PC-9 (cell line): ENCODE measurements around the gene FBH1. TPM values are rescaled to one million over a fixed set of nuclear protein-coding genes. Genes with fewer than 3 reads are reported as not detected.

Experiments
- BruUV-seq: library from RNA; stranded (reverse); fragments of 400-500 nt; replicated peaks from 2 replicates; lab custom pipeline; 2021; lab: Mats Ljungman, UMichigan
- CTCF ChIA-PET: fragments of 300-600 bp; sonication (Branson Sonifier 250); formaldehyde crosslinking; loops from one replicate; lab custom pipeline; 2022; ENCODE audit warnings: antibody characterized with exemption; lab: Charles Lee
- POLR2A ChIA-PET: fragments of 300-600 bp; sonication (Branson Sonifier 250); formaldehyde crosslinking; loops from one replicate; lab custom pipeline; 2022; ENCODE audit warnings: antibody characterized with exemption; ENCODE audit not compliant: unreplicated experiment; lab: Charles Lee
- DNase-seq, 2 experiments: peaks; one replicate each; pipeline versions ENCODE4 v3.0.0 to v3.0.0-alpha.2; 2015 to 2022; ENCODE audit warnings: mixed read lengths in 1 of 2
- H2AFZ ChIP-seq: fragments of 200-600 bp; sonication (generic); 2 replicates; pipeline ENCODE4 v1.8.1; 2017; ENCODE audit warnings: antibody characterized with exemption
- H3F3A ChIP-seq: fragments of 200-600 bp; sonication (generic); 2 replicates; pipeline ENCODE4 v1.8.1; 2017; ENCODE audit warnings: antibody characterized with exemption, mild to moderate bottlenecking, low read depth; ENCODE audit not compliant: insufficient read depth
- H3K27ac ChIP-seq: fragments of 200-600 bp; sonication (generic); 2 replicates; pipeline ENCODE4 v1.6.1; 2016; ENCODE audit warnings: mixed run types
- H3K27me3 ChIP-seq: fragments of 200-600 bp; sonication (generic); 2 replicates; pipeline ENCODE4 v1.6.1; 2016; ENCODE audit warnings: low read depth, mixed run types; ENCODE audit not compliant: insufficient read depth
- H3K36me3 ChIP-seq: fragments of 200-600 bp; sonication (generic); 2 replicates; pipeline ENCODE4 v1.6.1; 2016; ENCODE audit warnings: low read depth, mixed run types
- H3K4me1 ChIP-seq: fragments of 200-600 bp; sonication (generic); replicated peaks from 2 replicates; pipeline ENCODE4 v1.6.1; 2016; ENCODE audit warnings: mixed run types; ENCODE audit not compliant: insufficient read depth
- H3K4me2 ChIP-seq: fragments of 200-600 bp; sonication (generic); 2 replicates; pipeline ENCODE4 v1.6.1; 2017; ENCODE audit warnings: mixed run types
- H3K4me3 ChIP-seq: fragments of 200-600 bp; sonication (generic); 2 replicates; pipeline ENCODE4 v1.6.1; 2016; ENCODE audit warnings: mixed run types
- H3K79me2 ChIP-seq: fragments of 200-600 bp; sonication (generic); 2 replicates; pipeline ENCODE4 v1.6.1; 2017; ENCODE audit warnings: low read depth, mixed run types
- H3K9me2 ChIP-seq: fragments of 200-600 bp; sonication (generic); 2 replicates; pipeline ENCODE4 v1.8.1; 2017; ENCODE audit warnings: mild to moderate bottlenecking; ENCODE audit not compliant: insufficient read depth
- H3K9me3 ChIP-seq: fragments of 200-600 bp; sonication (generic); 2 replicates; pipeline ENCODE4 v1.8.1; 2016; ENCODE audit warnings: low read depth; ENCODE audit not compliant: insufficient read depth
- H4K20me1 ChIP-seq: fragments of 200-600 bp; sonication (generic); 2 replicates; pipeline ENCODE4 v1.8.1; 2017; ENCODE audit not compliant: insufficient read depth
- EZH2 ChIP-seq: fragments of 200-600 bp; sonication (generic); IDR thresholded peaks from 2 replicates; pipeline ENCODE4 v1.8.0; 2017; ENCODE audit warnings: antibody characterized with exemption, low read depth
- intact Hi-C: fragments of 100-400 bp; cut with micrococcal nuclease; formaldehyde crosslinking; loops from one replicate; pipeline ENCODE4 v1.10.0; 2022; ENCODE audit not compliant: unreplicated experiment
- total RNA-seq: library from RNA; stranded (reverse); gene quantifications from 2 replicates; pipeline ENCODE4 v1.2.3, GENCODE V29; 2021
- TF ChIP-seq, protein P1 (sequence below): fragments of 200-600 bp; sonication (generic); conservative IDR thresholded peaks from 2 replicates; pipeline ENCODE4 v1.6.1; 2017; ENCODE audit warnings: mixed run types, antibody characterized with exemption, mild to moderate bottlenecking, moderate library complexity

The FBH1 gene
- total RNA-seq, 1 experiment from 2014 or later = 68.0 TPM

DNA sequence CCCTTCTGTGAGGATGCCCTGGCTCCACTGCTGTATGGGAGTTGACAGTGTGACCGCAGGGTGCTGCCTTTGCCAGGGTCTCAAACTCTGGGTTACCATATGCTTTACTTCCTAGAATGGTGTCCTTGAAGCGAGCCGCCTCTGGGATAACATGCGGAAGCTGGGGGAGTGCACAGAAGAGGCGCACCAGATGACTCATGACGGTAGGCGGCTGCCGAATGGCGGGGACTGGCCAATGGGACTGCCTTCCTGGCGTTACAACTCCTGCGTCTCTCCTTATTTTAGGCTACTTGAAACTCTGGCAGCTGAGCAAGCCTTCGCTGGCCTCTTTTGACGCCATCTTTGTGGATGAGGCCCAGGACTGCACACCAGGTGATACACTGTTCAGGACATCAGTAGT lies 27.3 kb downstream of the FBH1 start:
- no peak overlapping the region for H3K4me2 ChIP-seq
- H3K9me3 ChIP-seq = no peaks in the 10 kb centered on the region
- H3K27ac ChIP-seq = no peak overlapping the region
- no peak overlapping the region for H2AFZ ChIP-seq
- no peaks in the 10 kb centered on the region for H3K4me1 ChIP-seq
- TF ChIP-seq, protein P1, sequence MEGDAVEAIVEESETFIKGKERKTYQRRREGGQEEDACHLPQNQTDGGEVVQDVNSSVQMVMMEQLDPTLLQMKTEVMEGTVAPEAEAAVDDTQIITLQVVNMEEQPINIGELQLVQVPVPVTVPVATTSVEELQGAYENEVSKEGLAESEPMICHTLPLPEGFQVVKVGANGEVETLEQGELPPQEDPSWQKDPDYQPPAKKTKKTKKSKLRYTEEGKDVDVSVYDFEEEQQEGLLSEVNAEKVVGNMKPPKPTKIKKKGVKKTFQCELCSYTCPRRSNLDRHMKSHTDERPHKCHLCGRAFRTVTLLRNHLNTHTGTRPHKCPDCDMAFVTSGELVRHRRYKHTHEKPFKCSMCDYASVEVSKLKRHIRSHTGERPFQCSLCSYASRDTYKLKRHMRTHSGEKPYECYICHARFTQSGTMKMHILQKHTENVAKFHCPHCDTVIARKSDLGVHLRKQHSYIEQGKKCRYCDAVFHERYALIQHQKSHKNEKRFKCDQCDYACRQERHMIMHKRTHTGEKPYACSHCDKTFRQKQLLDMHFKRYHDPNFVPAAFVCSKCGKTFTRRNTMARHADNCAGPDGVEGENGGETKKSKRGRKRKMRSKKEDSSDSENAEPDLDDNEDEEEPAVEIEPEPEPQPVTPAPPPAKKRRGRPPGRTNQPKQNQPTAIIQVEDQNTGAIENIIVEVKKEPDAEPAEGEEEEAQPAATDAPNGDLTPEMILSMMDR = no peak
- TF ChIP-seq EZH2 = no peak
- BruUV-seq = no TSS peak
- DNase-seq = no peak
- no peaks in the 10 kb centered on the region for H4K20me1 ChIP-seq
- no peaks in the 10 kb centered on the region for H3K27me3 ChIP-seq
- ChIA-PET POLR2A (no interaction called here), CTCF (no interaction called here)
- intact Hi-C loops = no loop called here
- H3K4me3 ChIP-seq = no peak overlapping the region
- H3K9me2 ChIP-seq = no peaks in the 10 kb centered on the region
- H3K36me3 ChIP-seq = no peaks in the 10 kb centered on the region
- H3K79me2 ChIP-seq = no peaks in the 10 kb centered on the region
- no peaks in the 10 kb centered on the region for H3F3A ChIP-seq

GRCh38 chr10:5918763-5919162 lies 28.7 kb downstream of the FBH1 start:
- H3K9me3 ChIP-seq = no peaks in the 10 kb centered on the region
- DNase-seq = no peak
- ChIA-PET POLR2A (no interaction called here), CTCF (no interaction called here)
- no peaks in the 10 kb centered on the region for H3K36me3 ChIP-seq
- no peaks in the 10 kb centered on the region for H3F3A ChIP-seq
- H4K20me1 ChIP-seq = no peaks in the 10 kb centered on the region
- H3K4me3 ChIP-seq = no peak overlapping the region
- BruUV-seq = no TSS peak
- TF ChIP-seq, protein P1 = no peak
- no peak for TF ChIP-seq EZH2
- H2AFZ ChIP-seq = no peak overlapping the region
- no peaks in the 10 kb centered on the region for H3K79me2 ChIP-seq
- H3K4me1 ChIP-seq = no peaks in the 10 kb centered on the region
- intact Hi-C loops = no loop called here
- H3K4me2 ChIP-seq = no peak overlapping the region
- H3K27me3 ChIP-seq = no peaks in the 10 kb centered on the region
- no peak overlapping the region for H3K27ac ChIP-seq
- H3K9me2 ChIP-seq = no peaks in the 10 kb centered on the region

GRCh38 chr10:5919568-5919967 lies 29.5 kb downstream of the FBH1 start:
- Histone ChIP-seq H3K4me2 (no peak overlapping the region), H3F3A (no peaks in the 10 kb centered on the region), H2AFZ (no peak overlapping the region), H3K27me3 (no peaks in the 10 kb centered on the region), H3K4me3 (no peak overlapping the region), H4K20me1 (no peaks in the 10 kb centered on the region), H3K4me1 (no peaks in the 10 kb centered on the region), H3K9me2 (no peaks in the 10 kb centered on the region), H3K27ac (no peak overlapping the region), H3K79me2 (no peaks in the 10 kb centered on the region), H3K9me3 (no peaks in the 10 kb centered on the region), H3K36me3 (no peaks in the 10 kb centered on the region)
- ChIA-PET CTCF (no interaction called here), POLR2A (no interaction called here)
- DNase-seq = no peak
- BruUV-seq = no TSS peak
- intact Hi-C loops = no loop called here
- TF ChIP-seq, protein P1 = no peak
- TF ChIP-seq EZH2 = no peak
